ENCODE measurements around the gene PTGFRN.

Gene PTGFRN

DNA sequence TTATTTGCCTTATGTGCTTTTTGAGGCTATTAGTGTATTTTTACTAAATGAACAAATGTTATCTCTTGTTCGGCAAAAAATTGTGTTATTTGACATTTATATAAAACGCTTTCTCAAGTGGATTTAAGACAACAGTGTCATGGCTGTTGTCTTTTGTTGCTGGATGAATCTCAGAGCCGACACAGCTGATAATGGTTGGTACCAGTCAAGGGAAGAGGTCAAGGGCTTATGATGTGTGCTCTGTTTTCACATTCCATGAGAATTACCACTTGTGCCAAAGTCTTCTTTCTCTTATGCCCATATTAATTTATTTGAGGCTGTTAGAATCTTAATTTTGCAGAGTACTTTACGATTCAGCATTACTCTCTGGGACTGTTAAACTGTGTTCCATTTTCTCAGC lies 74.0 kb downstream of the PTGFRN start:
- no peak overlapping the region for H3K27ac ChIP-seq
- TF ChIP-seq, protein P1, sequence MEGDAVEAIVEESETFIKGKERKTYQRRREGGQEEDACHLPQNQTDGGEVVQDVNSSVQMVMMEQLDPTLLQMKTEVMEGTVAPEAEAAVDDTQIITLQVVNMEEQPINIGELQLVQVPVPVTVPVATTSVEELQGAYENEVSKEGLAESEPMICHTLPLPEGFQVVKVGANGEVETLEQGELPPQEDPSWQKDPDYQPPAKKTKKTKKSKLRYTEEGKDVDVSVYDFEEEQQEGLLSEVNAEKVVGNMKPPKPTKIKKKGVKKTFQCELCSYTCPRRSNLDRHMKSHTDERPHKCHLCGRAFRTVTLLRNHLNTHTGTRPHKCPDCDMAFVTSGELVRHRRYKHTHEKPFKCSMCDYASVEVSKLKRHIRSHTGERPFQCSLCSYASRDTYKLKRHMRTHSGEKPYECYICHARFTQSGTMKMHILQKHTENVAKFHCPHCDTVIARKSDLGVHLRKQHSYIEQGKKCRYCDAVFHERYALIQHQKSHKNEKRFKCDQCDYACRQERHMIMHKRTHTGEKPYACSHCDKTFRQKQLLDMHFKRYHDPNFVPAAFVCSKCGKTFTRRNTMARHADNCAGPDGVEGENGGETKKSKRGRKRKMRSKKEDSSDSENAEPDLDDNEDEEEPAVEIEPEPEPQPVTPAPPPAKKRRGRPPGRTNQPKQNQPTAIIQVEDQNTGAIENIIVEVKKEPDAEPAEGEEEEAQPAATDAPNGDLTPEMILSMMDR (conservative IDR thresholded peaks at IDR 0.05), result no peak
- no peak for TF ChIP-seq ZFX (IDR thresholded peaks at IDR 0.05)

DNA sequence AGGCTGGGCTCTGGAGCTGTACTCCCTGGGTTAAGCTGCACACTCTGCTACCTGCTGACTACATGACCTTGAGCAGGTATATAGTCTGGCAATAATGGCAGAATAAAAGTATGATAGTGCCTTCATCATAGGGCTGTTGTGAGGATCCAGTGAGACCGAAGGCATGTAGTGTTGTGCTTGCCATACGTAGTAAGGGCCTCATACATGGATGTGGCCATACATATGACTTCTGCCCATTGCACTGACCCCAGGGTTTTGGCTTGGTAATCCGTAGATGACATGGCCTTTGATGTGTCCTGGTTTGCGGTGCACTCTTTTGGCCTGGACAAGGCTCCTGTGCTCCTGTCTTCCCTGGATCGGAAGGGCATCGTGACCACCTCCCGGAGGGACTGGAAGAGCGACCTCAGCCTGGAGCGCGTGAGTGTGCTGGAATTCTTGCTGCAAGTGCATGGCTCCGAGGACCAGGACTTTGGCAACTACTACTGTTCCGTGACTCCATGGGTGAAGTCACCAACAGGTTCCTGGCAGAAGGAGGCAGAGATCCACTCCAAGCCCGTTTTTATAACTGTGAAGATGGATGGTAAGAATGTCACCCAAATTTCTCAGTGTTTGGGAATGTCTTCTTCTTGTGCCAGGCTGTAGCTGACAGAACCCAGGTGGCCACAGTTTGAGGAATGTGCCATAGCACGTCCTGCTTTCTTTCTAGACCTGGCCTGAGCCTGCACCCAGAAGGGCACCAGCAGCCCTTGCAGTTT lies 74.9 kb downstream of the PTGFRN start:
- H3K27ac ChIP-seq, result no peak overlapping the region
- TF ChIP-seq, protein P1 (conservative IDR thresholded peaks at IDR 0.05), result no peak
- no peak for TF ChIP-seq ZFX (IDR thresholded peaks at IDR 0.05)

DNA sequence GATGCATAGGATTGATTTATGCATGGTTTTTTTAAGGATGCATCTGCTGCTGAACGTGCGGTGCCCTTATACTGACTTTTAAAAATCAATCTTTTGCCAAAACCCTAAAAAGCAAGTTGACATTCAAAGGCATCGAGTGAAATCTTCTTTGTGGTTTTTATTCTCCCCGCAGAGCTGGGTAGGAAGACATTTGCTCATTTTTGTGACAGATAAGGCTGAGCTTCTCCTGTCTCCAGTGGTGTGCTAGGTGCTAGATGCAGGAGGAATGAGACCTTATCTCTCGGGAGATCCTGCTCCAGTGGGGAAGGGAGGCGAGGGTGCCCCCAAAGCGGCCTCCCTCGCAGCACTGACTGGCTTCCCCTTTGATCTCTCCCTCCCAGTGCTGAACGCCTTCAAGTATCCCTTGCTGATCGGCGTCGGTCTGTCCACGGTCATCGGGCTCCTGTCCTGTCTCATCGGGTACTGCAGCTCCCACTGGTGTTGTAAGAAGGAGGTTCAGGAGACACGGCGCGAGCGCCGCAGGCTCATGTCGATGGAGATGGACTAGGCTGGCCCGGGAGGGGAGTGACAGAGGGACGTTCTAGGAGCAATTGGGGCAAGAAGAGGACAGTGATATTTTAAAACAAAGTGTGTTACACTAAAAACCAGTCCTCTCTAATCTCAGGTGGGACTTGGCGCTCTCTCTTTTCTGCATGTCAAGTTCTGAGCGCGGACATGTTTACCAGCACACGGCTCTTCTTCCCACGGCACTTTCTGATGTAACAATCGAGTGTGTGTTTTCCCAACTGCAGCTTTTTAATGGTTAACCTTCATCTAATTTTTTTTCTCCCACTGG lies 76.9 kb downstream of the PTGFRN start:
- no peak for TF ChIP-seq ZFX (IDR thresholded peaks at IDR 0.05)
- TF ChIP-seq, protein P1 (conservative IDR thresholded peaks at IDR 0.05), result no peak
- H3K27ac ChIP-seq, result no peak overlapping the region

DNA sequence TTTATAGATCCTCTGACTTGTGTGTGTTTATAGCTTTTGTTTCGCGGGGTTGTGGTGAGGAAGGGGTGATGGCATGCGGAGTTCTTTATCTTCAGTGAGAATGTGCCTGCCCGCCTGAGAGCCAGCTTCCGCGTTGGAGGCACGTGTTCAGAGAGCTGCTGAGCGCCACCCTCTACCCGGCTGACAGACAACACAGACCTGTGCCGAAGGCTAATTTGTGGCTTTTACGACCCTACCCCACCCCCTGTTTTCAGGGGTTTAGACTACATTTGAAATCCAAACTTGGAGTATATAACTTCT lies 77.5 kb downstream of the PTGFRN start:
- TF ChIP-seq, protein P1 (conservative IDR thresholded peaks at IDR 0.05), result no peak
- no peak for TF ChIP-seq ZFX (IDR thresholded peaks at IDR 0.05)
- H3K27ac ChIP-seq, result no peak overlapping the region

DNA sequence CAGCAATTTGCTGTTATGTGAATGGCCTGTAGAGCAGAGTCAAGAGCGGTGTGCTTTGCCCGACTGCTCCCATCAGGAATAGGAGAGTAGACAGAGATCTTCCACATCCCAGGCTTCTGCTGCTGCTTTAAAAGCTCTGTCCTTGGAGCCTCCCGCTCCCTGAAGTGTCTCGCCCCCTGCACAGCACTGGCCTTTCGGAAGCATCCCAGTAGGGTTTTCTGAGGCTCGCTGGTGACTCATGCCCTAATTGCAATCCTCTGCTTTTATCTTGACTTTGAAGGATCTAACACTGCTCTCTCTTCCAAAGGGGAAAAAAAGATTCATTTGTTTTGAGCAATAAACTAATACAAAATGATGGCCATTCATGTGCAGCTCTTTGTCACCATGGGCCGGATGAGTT lies 78.5 kb downstream of the PTGFRN start:
- TF ChIP-seq ZFX (IDR thresholded peaks at IDR 0.05), result no peak
- TF ChIP-seq, protein P1 (conservative IDR thresholded peaks at IDR 0.05), result no peak
- H3K27ac ChIP-seq, result no peak overlapping the region

DNA sequence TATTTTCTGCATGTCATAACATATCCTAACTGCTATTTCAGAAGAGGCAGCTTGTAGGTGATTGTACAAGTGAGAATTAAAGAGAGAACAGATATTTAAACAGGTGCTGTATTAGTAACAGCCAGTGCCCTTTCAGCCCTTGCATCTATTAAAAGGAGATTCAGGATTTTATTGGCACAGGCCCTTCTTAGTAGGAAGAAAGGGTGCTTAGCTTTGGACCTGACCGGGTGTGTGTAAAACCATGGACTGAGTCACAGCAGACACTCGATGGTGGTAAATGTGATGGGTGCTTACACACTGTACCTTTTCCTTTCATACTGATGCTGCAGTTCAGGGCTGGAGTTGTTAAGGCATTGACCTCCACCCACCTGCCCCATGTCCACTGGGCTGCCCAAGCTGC lies 79.2 kb downstream of the PTGFRN start:
- TF ChIP-seq, protein P1 (conservative IDR thresholded peaks at IDR 0.05), result no peak
- TF ChIP-seq ZFX (IDR thresholded peaks at IDR 0.05), result no peak
- no peak overlapping the region for H3K27ac ChIP-seq

DNA sequence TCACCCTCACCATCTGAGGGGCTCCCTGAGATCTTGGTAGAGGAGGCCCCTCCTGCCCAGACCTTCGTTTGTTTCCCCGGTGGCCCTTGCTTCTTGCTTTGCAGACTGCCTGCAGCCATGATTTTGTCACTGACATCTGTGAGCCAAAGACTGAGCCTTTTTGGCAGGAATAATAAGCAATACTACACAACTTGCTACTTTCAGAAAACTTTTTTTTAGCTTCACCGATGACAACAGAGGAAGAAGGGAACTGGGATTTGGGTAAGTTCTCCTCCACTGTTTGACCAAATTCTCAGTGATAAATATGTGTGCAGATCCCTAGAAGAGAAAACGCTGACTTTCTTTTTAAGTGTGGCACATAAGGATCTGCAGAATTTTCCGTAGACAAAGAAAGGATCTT lies 80.1 kb downstream of the PTGFRN start:
- TF ChIP-seq, protein P1 (conservative IDR thresholded peaks at IDR 0.05), result no peak
- TF ChIP-seq ZFX (IDR thresholded peaks at IDR 0.05), result no peak

More for the DNA sequence above, 80.1 kb downstream of the PTGFRN start:
- no peak overlapping the region for H3K27ac ChIP-seq

All from C4-2B (cell line).